Transverse colon (tissue), 4 donors: ENCODE measurements around the gene POLR2E.

Experiments
- CTCF ChIP-seq, 5 experiments: fragments of 200-600 bp in 3 of 5; fragments of 450-650 bp in 2 of 5; sonication (generic) in 3 of 5; IDR thresholded peaks; 1 replicate in 2 of 5; 2 replicates in 3 of 5; pipeline ENCODE4 v1.5.1; 2016 to 2017; ENCODE audit warnings: antibody characterized with exemption in 5 of 5, inconsistent platforms in 3 of 5, mild to moderate bottlenecking in 2 of 5, moderate library complexity in 1 of 5
- POLR2A ChIP-seq: fragments of 450-650 bp; IDR thresholded peaks from one replicate; pipeline ENCODE4 v1.6.1; 2016; ENCODE audit warnings: antibody characterized with exemption, mild to moderate bottlenecking, moderate library complexity
- POLR2AphosphoS5 ChIP-seq, 3 donors: sonication (generic); formaldehyde crosslinking; IDR thresholded peaks; one replicate each; pipeline ENCODE4 v1.6.1; 2016; ENCODE audit warnings: antibody characterized with exemption in 3 of 3

GRCh38 chr19:1057176-1057855 is 37.9 kb downstream of the POLR2E start:
- peak in 3 of 5 experiments; percentile 15 to 42 (median 28) for TF ChIP-seq CTCF (IDR thresholded peaks at IDR 0.05)
- no peak for TF ChIP-seq POLR2A
- TF ChIP-seq POLR2AphosphoS5 (IDR thresholded peaks at IDR 0.05) = no peak
